Muscle of leg (tissue), 11 donors: ENCODE measurements around the gene NPPA. TPM values are rescaled to one million over a fixed set of nuclear protein-coding genes. Genes with fewer than 3 reads are reported as not detected.

Experiments used
- DNase-seq: peaks from one replicate; pipeline ENCODE4 v3.0.0; 2013
- H3K27ac ChIP-seq: one replicate; pipeline ENCODE4 v1.5.1; 2013; ENCODE audit warnings: mild to moderate bottlenecking, low read length, control low read depth
- H3K27me3 ChIP-seq: one replicate; pipeline ENCODE4 v1.6.1; 2013; ENCODE audit warnings: low read length; ENCODE audit not compliant: control insufficient read depth, insufficient read depth
- H3K36me3 ChIP-seq: one replicate; pipeline ENCODE4 v1.6.1; 2013; ENCODE audit warnings: low read length; ENCODE audit not compliant: control insufficient read depth, insufficient read depth
- H3K4me1 ChIP-seq: one replicate; pipeline ENCODE4 v1.6.1; 2013; ENCODE audit warnings: low read length; ENCODE audit not compliant: control insufficient read depth, insufficient read depth
- H3K4me3 ChIP-seq: one replicate; pipeline ENCODE4 v1.5.1; 2013; ENCODE audit warnings: low read length, control low read depth
- H3K9me3 ChIP-seq: replicated peaks from 2 replicates; pipeline ENCODE4 v1.6.1; 2013; ENCODE audit warnings: low read depth, low read length; ENCODE audit not compliant: control insufficient read depth
- WGBS: methylation state at CpG from one replicate; pipeline ENCODE4 v1.1.5; 2013; ENCODE audit warnings: missing lambda C conversion rate; ENCODE audit not compliant: insufficient coverage; 5-methylcytosine and 5-hydroxymethylcytosine counted together
- polyA plus RNA-seq, 8 donors: library from polyadenylated mRNA; unstranded; fragments of 120-200 nt; gene quantifications; one replicate each; pipeline versions ENCODE4 v1.2.1 to v1.2.3, GENCODE V29; 2013; ENCODE audit warnings: inconsistent platforms in 1 of 8, low replicate concordance in 1 of 8; ENCODE audit not compliant: insufficient read length in 8 of 8, insufficient read depth in 1 of 8
- total RNA-seq: library from RNA; stranded (reverse); fragments of 120-200 nt; gene quantifications from one replicate; pipeline ENCODE4 v1.2.4, GENCODE V29; 2013

Gene NPPA
- total and polyA plus RNA-seq, 9 donors, result 0.93 to 3.2 (median 2.1) TPM

GRCh38 chr1:11858968-11859871, 11.6 kb upstream of the NPPA start:
- Histone ChIP-seq H3K4me1 (peaks cover 5% of the 10 kb centered on the region), H3K27me3 (peaks cover 34% of the 10 kb centered on the region), H3K4me3 (no peak overlapping the region), H3K27ac (no peak overlapping the region), H3K9me3 (no peaks in the 10 kb centered on the region), H3K36me3 (no peaks in the 10 kb centered on the region)
- 2% methylated on average over 46 of the region's 53 CpGs for WGBS
- DNase-seq, result peak; percentile 71

GRCh38 chr1:11858613-11858967, 11.0 kb upstream of the NPPA start, which contains the start of gene NPPB:
NPPB (minus strand) TSS chr1:11858945; CDS start chr1:11858833, 112 bp downstream.
- H3K27ac ChIP-seq, result no peak within 1 kb of the TSS
- WGBS, result 19% methylated on average over 16 of the region's 16 CpGs
- H3K4me3 ChIP-seq, result no peak within 1 kb of the TSS
- no peak for DNase-seq
- H3K36me3 ChIP-seq, result no peaks in the 10 kb centered on the region
- peaks cover 5% of the 10 kb centered on the region for H3K4me1 ChIP-seq
- H3K9me3 ChIP-seq, result no peaks in the 10 kb centered on the region
- H3K27me3 ChIP-seq, result peaks cover 34% of the 10 kb centered on the region

- no peak overlapping the region for H3K4me3 ChIP-seq
- H3K27ac ChIP-seq, result no peak overlapping the region
- no peaks in the 10 kb centered on the region for H3K36me3 ChIP-seq
- DNase-seq, result no peak
- WGBS, result 80% methylated on average over 14 of the region's 14 CpGs
- peaks cover 5% of the 10 kb centered on the region for H3K4me1 ChIP-seq
- peaks cover 34% of the 10 kb centered on the region for H3K27me3 ChIP-seq
- no peaks in the 10 kb centered on the region for H3K9me3 ChIP-seq
Observed at GRCh38 chr1:11858158-11858557, 10.6 kb upstream of the NPPA start.

- Histone ChIP-seq H3K4me1 (peaks cover 5% of the 10 kb centered on the region), H3K27me3 (peaks cover 31% of the 10 kb centered on the region), H3K36me3 (no peaks in the 10 kb centered on the region), H3K27ac (no peak overlapping the region), H3K4me3 (no peak overlapping the region), H3K9me3 (no peaks in the 10 kb centered on the region)
- 60% methylated on average over 1 of the region's 10 CpGs for WGBS
- DNase-seq, result no peak
Observed at GRCh38 chr1:11857164-11857851, 9.7 kb upstream of the NPPA start.

GRCh38 chr1:11856698-11857097, 9.1 kb upstream of the NPPA start:
- H3K4me1 ChIP-seq, result peaks cover 5% of the 10 kb centered on the region
- 60% methylated on average over 2 of the region's 3 CpGs for WGBS
- no peak overlapping the region for H3K4me3 ChIP-seq
- H3K27ac ChIP-seq, result no peak overlapping the region
- H3K36me3 ChIP-seq, result no peaks in the 10 kb centered on the region
- no peaks in the 10 kb centered on the region for H3K9me3 ChIP-seq
- DNase-seq, result no peak
- peaks cover 31% of the 10 kb centered on the region for H3K27me3 ChIP-seq

GRCh38 chr1:11855430-11855829, 7.8 kb upstream of the NPPA start:
- no peak overlapping the region for H3K27ac ChIP-seq
- H3K4me3 ChIP-seq, result no peak overlapping the region
- no peak for DNase-seq
- no peaks in the 10 kb centered on the region for H3K9me3 ChIP-seq
- H3K27me3 ChIP-seq, result peaks cover 33% of the 10 kb centered on the region
- H3K4me1 ChIP-seq, result peaks cover 7% of the 10 kb centered on the region
- no CpG with 5 or more reads among the region's 8 CpGs for WGBS
- H3K36me3 ChIP-seq, result no peaks in the 10 kb centered on the region

- Histone ChIP-seq H3K4me1 (peaks cover 7% of the 10 kb centered on the region), H3K27me3 (peaks cover 31% of the 10 kb centered on the region), H3K36me3 (no peaks in the 10 kb centered on the region), H3K27ac (no peak overlapping the region), H3K9me3 (no peaks in the 10 kb centered on the region), H3K4me3 (no peak overlapping the region)
- no peak for DNase-seq
- 47% methylated on average over 4 of the region's 8 CpGs for WGBS
Observed at GRCh38 chr1:11854519-11854918, 6.9 kb upstream of the NPPA start.

- WGBS, result 18% methylated on average over 4 of the region's 7 CpGs
- H3K27ac ChIP-seq, result no peak overlapping the region
- H3K4me3 ChIP-seq, result no peak overlapping the region
- peaks cover 20% of the 10 kb centered on the region for H3K4me1 ChIP-seq
- H3K9me3 ChIP-seq, result no peaks in the 10 kb centered on the region
- DNase-seq, result no peak
- H3K27me3 ChIP-seq, result peaks cover 3% of the 10 kb centered on the region
- H3K36me3 ChIP-seq, result peaks cover 3% of the 10 kb centered on the region
Observed at GRCh38 chr1:11851180-11851579, 3.6 kb upstream of the NPPA start.

- H3K27me3 ChIP-seq, result peaks cover 3% of the 10 kb centered on the region
- no peak overlapping the region for H3K4me3 ChIP-seq
- 52% methylated on average over 10 of the region's 11 CpGs for WGBS
- DNase-seq, result no peak
- no peak overlapping the region for H3K27ac ChIP-seq
- H3K36me3 ChIP-seq, result peaks cover 12% of the 10 kb centered on the region
- H3K4me1 ChIP-seq, result peaks cover 20% of the 10 kb centered on the region
- H3K9me3 ChIP-seq, result no peaks in the 10 kb centered on the region
Observed at GRCh38 chr1:11850156-11850555, 2.6 kb upstream of the NPPA start.

GRCh38 chr1:11848373-11848700, 754 bp upstream of the NPPA start:
- peaks cover 20% of the 10 kb centered on the region for H3K4me1 ChIP-seq
- no peak overlapping the region for H3K27ac ChIP-seq
- no peaks in the 10 kb centered on the region for H3K9me3 ChIP-seq
- peak; percentile 58 for DNase-seq
- H3K4me3 ChIP-seq, result no peak overlapping the region
- 30% methylated on average over 2 of the region's 9 CpGs for WGBS
- H3K36me3 ChIP-seq, result peaks cover 23% of the 10 kb centered on the region
- peaks cover 3% of the 10 kb centered on the region for H3K27me3 ChIP-seq
